HG02678 (cell line): Measurements from ENCODE around the gene PIP5KL1.

Source experiments
- ATAC-seq: cut with Tn5 transposase; IDR thresholded peaks from one replicate; pipeline ENCODE4 v1.9.1; 2021; ENCODE audit warnings: mild to moderate bottlenecking, moderate library complexity; ENCODE audit not compliant: unreplicated experiment

Gene PIP5KL1

GRCh38 chr9:127930231-127931091 is at the start of gene PIP5KL1:
TSS of gene PIP5KL1 (minus strand) at chr9:127930777. CDS start at chr9:127930752, 25 bp downstream.
- peak; percentile 86 for ATAC-seq

DNA sequence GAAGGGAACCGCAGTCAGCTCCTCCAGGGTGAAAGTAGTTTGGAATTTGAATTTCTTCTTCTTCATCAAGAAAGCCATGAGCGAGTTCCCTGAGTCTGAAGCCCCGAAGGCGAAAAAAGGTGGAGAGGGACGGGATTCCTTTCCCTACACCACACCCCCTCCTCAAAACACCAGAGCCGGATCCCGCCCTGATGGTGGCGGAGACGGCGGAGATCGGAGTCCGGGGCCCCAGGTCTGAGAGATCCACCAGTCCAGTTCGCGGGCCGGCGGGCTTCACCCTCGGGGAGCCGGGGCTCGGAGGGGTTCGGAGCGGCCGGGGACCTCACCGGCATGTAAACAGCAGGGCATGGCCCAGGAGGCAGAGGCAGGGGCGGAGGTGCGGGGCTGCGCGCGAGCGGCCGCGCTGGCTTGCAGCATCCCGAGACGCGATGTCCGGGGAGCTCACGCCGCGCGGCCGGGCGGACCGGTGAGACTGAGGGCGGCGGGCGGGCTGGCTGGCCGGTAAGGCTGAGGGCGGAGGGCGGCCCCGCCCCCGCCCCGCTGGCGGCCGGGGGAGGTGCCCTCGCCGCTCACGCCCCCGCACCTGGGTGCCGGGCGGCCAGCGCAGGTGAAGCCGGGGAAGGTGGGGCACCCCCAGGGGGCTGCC is 49.6 kb upstream of the PIP5KL1 start:
- peak; percentile 36 for ATAC-seq

GRCh38 chr9:127979333-127980059 is 48.9 kb upstream of the PIP5KL1 start:
- ATAC-seq = no peak

DNA sequence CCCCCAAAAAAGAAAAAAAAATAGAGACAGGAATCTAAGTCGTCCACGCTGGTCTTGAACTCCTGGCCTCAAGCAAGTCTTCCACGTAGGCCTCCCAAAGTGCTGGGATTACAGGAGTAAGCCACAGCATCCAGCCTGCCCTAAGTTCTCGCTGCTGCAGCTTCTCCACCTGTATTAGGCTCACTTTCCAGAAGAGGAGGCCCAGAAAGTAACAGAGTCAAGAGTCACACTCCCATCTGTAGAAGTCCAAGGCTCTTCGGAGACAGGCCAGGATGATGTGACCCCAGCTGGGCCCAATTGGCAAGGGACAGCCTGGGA is 48.4 kb upstream of the PIP5KL1 start:
- ATAC-seq = no peak

GRCh38 chr9:127977884-127978647 is 47.5 kb upstream of the PIP5KL1 start:
- ATAC-seq = no peak

GRCh38 chr9:127977009-127977883 is 46.7 kb upstream of the PIP5KL1 start:
- ATAC-seq = no peak

DNA sequence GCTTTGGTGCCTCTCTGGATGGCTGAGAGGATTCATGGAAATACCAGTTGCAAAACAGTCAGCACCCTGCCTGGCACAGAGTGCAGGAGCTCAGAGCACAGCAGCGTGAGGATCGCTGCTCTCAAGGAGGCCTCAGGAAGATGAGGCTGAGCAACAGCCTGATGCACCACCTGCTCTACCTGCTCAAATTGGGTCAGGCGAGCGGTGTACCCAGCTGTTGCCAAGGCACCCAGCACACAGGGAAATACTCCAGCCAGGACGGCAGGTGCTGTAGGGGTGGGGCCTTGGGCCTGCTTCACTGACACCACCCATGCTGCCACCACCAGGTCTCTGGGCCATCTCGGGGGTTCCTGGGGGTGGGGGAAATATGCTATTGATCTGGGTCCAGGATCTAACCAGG is 45.9 kb upstream of the PIP5KL1 start:
- no peak for ATAC-seq

DNA sequence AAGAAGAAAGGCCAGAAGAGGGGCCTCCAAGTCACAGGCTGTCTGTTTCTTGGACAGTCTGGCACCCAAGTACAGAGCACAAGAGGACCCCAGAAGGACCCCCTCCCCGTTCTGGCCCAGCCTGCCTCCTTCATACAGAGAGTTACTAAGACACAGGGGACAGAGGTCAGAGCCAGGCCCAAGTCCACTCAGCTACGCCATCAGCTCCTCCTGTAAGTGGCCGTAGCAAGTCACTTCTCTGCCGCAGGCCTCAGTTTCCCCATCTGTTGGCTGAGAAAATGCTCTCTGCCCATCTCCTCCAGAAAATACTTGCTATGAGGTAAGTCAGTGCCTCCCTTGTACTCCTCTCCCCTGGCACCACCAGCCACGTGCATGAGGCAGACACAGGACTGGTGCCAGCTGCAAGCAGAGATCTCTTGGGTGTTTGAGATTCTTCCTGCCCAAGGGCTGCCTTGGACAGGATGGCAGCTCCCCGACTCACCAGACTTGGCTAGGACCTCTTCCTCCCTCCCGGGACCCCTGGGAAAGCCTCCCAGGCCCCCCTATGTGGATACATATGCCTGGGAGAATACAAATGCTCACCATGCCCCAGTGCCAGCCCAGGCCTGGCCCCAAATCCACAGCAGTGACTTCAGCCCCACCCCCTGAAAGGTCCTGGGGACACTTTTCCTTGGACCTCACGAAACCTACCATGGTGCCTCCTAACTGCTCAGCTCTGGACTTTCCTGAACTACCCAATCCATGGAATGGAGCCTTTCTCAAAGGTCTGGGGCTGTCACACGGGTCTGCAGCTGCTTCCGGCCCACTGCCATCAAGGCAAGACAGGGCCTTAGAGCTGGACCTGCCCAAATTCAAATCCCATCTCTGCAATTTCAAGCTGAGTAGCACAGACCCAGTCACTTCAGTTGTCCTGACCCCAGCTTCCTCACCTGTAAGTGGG is 45.1 kb upstream of the PIP5KL1 start:
- no peak for ATAC-seq

DNA sequence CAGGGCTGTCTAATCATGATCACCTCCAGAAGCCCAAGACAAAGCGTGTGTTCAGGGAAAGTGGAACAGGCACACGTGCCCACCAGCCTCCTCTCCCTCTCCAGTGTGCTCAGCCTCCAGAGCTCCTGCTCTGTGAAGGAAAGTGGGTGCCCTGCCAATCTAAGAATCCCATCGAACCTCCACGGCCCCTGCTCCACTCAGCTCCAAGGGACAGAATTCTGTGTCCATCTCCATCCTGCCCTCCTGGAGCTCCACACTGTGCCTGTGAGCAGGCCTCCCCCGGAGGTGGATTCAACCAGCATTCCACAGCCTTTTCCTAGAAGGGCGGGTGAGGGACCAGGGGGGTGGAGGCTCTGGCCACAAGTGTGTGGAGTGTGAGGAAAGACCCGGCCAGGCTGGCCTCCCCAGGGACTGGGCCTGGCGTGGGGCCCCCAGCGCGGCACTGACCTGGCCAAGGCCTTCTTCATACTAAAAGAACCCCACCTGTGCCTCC is 44.2 kb upstream of the PIP5KL1 start:
- no peak for ATAC-seq

DNA sequence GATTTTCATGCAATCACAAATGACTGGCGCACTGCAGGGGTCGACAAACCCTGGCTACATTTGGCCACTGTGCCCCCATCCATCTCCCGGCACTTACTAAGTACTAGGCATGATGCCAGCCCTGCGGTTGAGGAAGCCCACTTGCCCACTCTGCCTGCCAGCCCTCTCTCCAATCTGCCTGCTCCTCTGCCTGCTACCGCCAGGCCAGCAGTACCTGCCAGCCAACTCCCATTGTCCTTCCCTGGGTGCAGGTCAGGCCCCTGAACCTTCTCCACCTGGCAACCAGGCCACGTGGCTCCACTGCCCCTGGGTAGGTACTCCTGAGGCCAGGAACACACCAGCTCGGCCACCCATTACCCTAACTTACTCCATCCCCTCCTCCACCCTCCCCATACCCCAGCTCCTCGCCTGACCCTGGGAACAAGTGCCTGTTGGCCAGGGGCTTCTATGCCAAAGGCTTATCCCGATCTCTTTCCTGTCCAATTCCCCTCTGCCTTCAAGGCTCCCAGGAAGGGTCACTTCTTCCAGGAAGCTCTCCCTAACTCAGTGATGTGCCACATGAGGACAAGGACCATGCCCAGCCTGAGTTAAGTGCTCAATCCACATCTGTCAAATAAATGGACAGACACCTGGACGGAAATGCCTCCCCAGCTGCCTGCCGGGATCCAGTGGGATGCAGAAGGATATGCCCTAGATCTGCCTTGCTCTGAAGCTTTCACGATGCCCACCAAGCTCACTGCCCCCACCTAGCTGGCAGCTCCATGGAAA is 43.6 kb upstream of the PIP5KL1 start:
- no peak for ATAC-seq

DNA sequence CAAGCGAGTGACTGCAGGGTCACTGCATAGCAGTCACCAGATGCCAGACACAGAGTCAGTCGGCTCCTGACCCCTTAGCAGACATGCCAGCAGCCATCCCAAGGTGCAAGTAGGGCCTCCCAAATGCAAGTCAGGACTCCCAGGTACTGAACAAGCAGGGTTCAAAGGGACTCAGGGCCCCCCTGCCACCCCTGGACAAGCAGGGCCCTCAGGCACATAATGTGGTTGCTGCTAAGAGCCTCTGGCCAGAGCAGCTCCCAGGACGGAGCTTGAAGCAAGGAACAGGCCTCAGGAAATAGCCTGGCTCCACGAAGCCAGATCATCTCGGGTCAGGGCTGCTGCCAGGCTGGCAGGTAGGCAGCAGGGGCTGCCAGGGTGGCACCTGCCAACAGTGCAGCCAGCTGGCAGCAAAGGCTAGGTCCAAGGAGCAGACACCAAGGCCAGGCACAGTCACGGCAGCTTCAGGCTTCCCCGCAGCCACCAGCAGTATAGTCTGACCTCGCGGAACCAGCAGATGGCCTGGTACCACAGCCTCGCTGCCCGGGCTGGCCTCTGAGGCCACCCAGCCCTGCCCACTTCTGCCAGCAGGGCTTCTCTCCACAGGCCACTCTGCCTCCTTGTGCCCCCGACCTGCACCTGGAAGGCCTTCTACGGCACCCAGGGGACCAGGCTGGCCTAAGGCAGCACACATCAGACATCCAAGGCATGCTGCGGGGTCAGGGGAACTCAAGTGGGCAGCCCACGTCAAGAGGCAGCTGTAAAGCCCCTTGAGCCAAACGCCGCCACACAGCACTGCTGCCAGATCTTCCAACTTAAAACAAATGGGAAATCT is 42.8 kb upstream of the PIP5KL1 start:
- ATAC-seq = no peak

- ATAC-seq = no peak
These were observed 41.8 kb upstream of the PIP5KL1 start for GRCh38 chr9:127972236-127972871.

- ATAC-seq = no peak
These were observed 41.0 kb upstream of the PIP5KL1 start for GRCh38 chr9:127971357-127972235.

GRCh38 chr9:127970401-127971313 is 40.1 kb upstream of the PIP5KL1 start:
- peak; percentile 78 for ATAC-seq
